Activated B cell treated with CpG ODN at 0.5 μM for 24 hours (primary cell): ENCODE results near the gene CCNI. TPM values are rescaled to one million over a fixed set of nuclear protein-coding genes. Genes with fewer than 3 reads are reported as not detected.

Source experiments
- ATAC-seq: fragments of 200-7000 bp; cut with Tn5 transposase; one replicate; pipeline ENCODE4 v1.10.0; 2021; ENCODE audit warnings: low read depth, mild to moderate bottlenecking, moderate library complexity
- CTCF ChIA-PET: fragments of 350-600 bp; sonication (Branson Sonifier 250); formaldehyde crosslinking; loops from one replicate; lab custom pipeline; 2021; ENCODE audit warnings: antibody characterized with exemption; lab: Charles Lee
- POLR2A ChIA-PET: fragments of 350-600 bp; sonication (Branson Sonifier 250); formaldehyde crosslinking; loops from one replicate; lab custom pipeline; 2021; ENCODE audit warnings: antibody characterized with exemption; lab: Charles Lee
- DNase-seq: peaks from one replicate; pipeline ENCODE4 v3.0.0; 2022
- H3K27ac Mint-ChIP-seq: one replicate; pipeline ENCODE4 v1.8.0; 2020; ENCODE audit warnings: mixed read lengths
- H3K27me3 Mint-ChIP-seq: one replicate; pipeline ENCODE4 v1.8.0; 2021; ENCODE audit warnings: mixed read lengths
- H3K36me3 Mint-ChIP-seq: one replicate; pipeline ENCODE4 v1.8.0; 2021; ENCODE audit warnings: low read depth, mixed read lengths
- H3K4me1 Mint-ChIP-seq: one replicate; pipeline ENCODE4 v1.8.0; 2021; ENCODE audit warnings: mixed read lengths
- H3K4me3 Mint-ChIP-seq: one replicate; pipeline ENCODE4 v1.8.0; 2020; ENCODE audit warnings: mild to moderate bottlenecking, mixed read lengths
- H3K9me3 Mint-ChIP-seq: one replicate; pipeline ENCODE4 v1.8.0; 2020; ENCODE audit warnings: mixed read lengths
- CTCF ChIP-seq: fragments of 200-600 bp; IDR thresholded peaks from one replicate; pipeline ENCODE4 v1.8.0; 2022; ENCODE audit warnings: antibody characterized with exemption, mild to moderate bottlenecking
- intact Hi-C: fragments of 100-400 bp; cut with micrococcal nuclease; formaldehyde crosslinking; loops from one replicate; pipeline ENCODE4 v1.15.1; 2024
- total RNA-seq: library from RNA; stranded (reverse); gene quantifications from 2 replicates; pipeline ENCODE4 v1.2.3, GENCODE V29; 2022

Gene CCNI
- total RNA-seq, 1 donor from 2014 or later = 246 TPM

- no peak for TF ChIP-seq CTCF
- H3K4me3 Mint-ChIP-seq = no peak overlapping the region
- ChIA-PET CTCF (no interaction called here), POLR2A (no interaction called here)
- no peak overlapping the region for H3K27ac Mint-ChIP-seq
- H3K36me3 Mint-ChIP-seq = peaks cover 48% of the 10 kb centered on the region
- H3K27me3 Mint-ChIP-seq = no peaks in the 10 kb centered on the region
- no peaks in the 10 kb centered on the region for H3K9me3 Mint-ChIP-seq
- intact Hi-C loops = no loop called here
- ATAC-seq = no peak
- H3K4me1 Mint-ChIP-seq = peaks cover 5% of the 10 kb centered on the region
- no peak for DNase-seq
Measured at GRCh38 chr4:77002321-77003107, 73.3 kb downstream of the CCNI start.

- Mint-ChIP-seq H3K36me3 (peaks cover 52% of the 10 kb centered on the region), H3K4me3 (no peak overlapping the region), H3K4me1 (peaks cover 1% of the 10 kb centered on the region), H3K27me3 (no peaks in the 10 kb centered on the region), H3K27ac (no peak overlapping the region), H3K9me3 (no peaks in the 10 kb centered on the region)
- no peak for TF ChIP-seq CTCF
- POLR2A ChIA-PET = no interaction called here
- CTCF ChIA-PET = no interaction called here
- intact Hi-C loops = no loop called here
- no peak for DNase-seq
- ATAC-seq = no peak
Measured at GRCh38 chr4:77001907-77002306, 73.9 kb downstream of the CCNI start.

- ATAC-seq (no peak), DNase-seq (no peak)
- Mint-ChIP-seq H3K4me3 (no peak overlapping the region), H3K4me1 (peaks cover 8% of the 10 kb centered on the region), H3K27me3 (no peaks in the 10 kb centered on the region), H3K27ac (no peak overlapping the region), H3K36me3 (peaks cover 45% of the 10 kb centered on the region), H3K9me3 (no peaks in the 10 kb centered on the region)
- intact Hi-C loops = no loop called here
- CTCF ChIA-PET = no interaction called here
- no peak for TF ChIP-seq CTCF
- POLR2A ChIA-PET = no interaction called here
Measured at GRCh38 chr4:76998251-76998901, 77.4 kb downstream of the CCNI start.

GRCh38 chr4:76997532-76997931, 78.3 kb downstream of the CCNI start:
- H3K36me3 Mint-ChIP-seq = peaks cover 41% of the 10 kb centered on the region
- intact Hi-C loops = no loop called here
- no peak overlapping the region for H3K27ac Mint-ChIP-seq
- ChIA-PET POLR2A (no interaction called here), CTCF (no interaction called here)
- H3K4me1 Mint-ChIP-seq = peaks cover 12% of the 10 kb centered on the region
- H3K27me3 Mint-ChIP-seq = no peaks in the 10 kb centered on the region
- DNase-seq (no peak), ATAC-seq (no peak)
- no peaks in the 10 kb centered on the region for H3K9me3 Mint-ChIP-seq
- TF ChIP-seq CTCF = no peak
- no peak overlapping the region for H3K4me3 Mint-ChIP-seq

Other genes with a start within 250 kb of the CCNI start
- not detected in 2 replicates for gene SOWAHB, start 177.8 kb downstream of the CCNI start, total RNA-seq
- gene SEPTIN11, start 126.2 kb downstream of the CCNI start, total RNA-seq = 22.3 and 22.4 TPM in 2 replicates
- gene CCNG2, start 81.2 kb upstream of the CCNI start, total RNA-seq = 32.0 and 34.6 TPM in 2 replicates